GM23338 (cell line): ENCODE results near the gene SRGAP3. TPM values are rescaled to one million over a fixed set of nuclear protein-coding genes. Genes with fewer than 3 reads are reported as not detected.

Experiments
- ATAC-seq: fragments of 200-7000 bp; cut with Tn5 transposase; 3 replicates; pipeline ENCODE4 v1.9.1; 2020
- DNase-seq: peaks from one replicate; pipeline ENCODE4 v3.0.0-alpha.2; 2015; ENCODE audit warnings: low spot score
- H2AFZ ChIP-seq: fragments of 200-600 bp; sonication (generic); 2 replicates; pipeline ENCODE4 v1.8.0; 2016; ENCODE audit warnings: antibody characterized with exemption, mild to moderate bottlenecking, moderate library complexity
- H3F3A ChIP-seq: fragments of 200-600 bp; sonication (generic); replicated peaks from 2 replicates; pipeline ENCODE4 v1.8.0; 2017; ENCODE audit warnings: antibody characterized with exemption, mixed run types, low read depth
- H3K27ac ChIP-seq: fragments of 200-600 bp; sonication (generic); 2 replicates; pipeline ENCODE4 v1.6.1; 2016; ENCODE audit warnings: low read depth
- H3K27me3 ChIP-seq: fragments of 200-600 bp; sonication (generic); 2 replicates; pipeline ENCODE4 v1.8.0; 2016; ENCODE audit warnings: mild to moderate bottlenecking, mixed run types, moderate library complexity; ENCODE audit not compliant: insufficient read depth
- H3K36me3 ChIP-seq: fragments of 200-600 bp; sonication (generic); 2 replicates; pipeline ENCODE4 v1.8.0; 2016; ENCODE audit warnings: mild to moderate bottlenecking; ENCODE audit not compliant: insufficient read depth
- H3K4me1 ChIP-seq: fragments of 200-600 bp; sonication (generic); 2 replicates; pipeline ENCODE4 v1.8.0; 2016; ENCODE audit warnings: mild to moderate bottlenecking, moderate library complexity; ENCODE audit not compliant: insufficient read depth
- H3K4me2 ChIP-seq: fragments of 200-600 bp; sonication (generic); 2 replicates; pipeline ENCODE4 v1.7.1; 2017; ENCODE audit warnings: mixed run types
- H3K4me3 ChIP-seq: fragments of 200-600 bp; sonication (generic); 2 replicates; pipeline ENCODE4 v1.6.1; 2016; ENCODE audit warnings: mixed run types
- H3K79me2 ChIP-seq: fragments of 200-600 bp; sonication (generic); replicated peaks from 2 replicates; pipeline ENCODE4 v1.8.0; 2017; ENCODE audit warnings: mild to moderate bottlenecking; ENCODE audit not compliant: insufficient read depth
- H3K9me2 ChIP-seq: fragments of 200-600 bp; sonication (generic); 2 replicates; pipeline ENCODE4 v1.8.0; 2017; ENCODE audit not compliant: insufficient read depth
- H4K20me1 ChIP-seq: fragments of 200-600 bp; sonication (generic); replicated peaks from 2 replicates; pipeline ENCODE4 v1.8.0; 2017; ENCODE audit warnings: mild to moderate bottlenecking; ENCODE audit not compliant: insufficient read depth
- H3K27ac Mint-ChIP-seq: 2 replicates; pipeline ENCODE4 v1.8.0; 2020; ENCODE audit warnings: inconsistent platforms, mild to moderate bottlenecking, moderate library complexity, mixed read lengths
- H3K27me3 Mint-ChIP-seq: 3 replicates; pipeline ENCODE4 v1.8.0; 2022; ENCODE audit warnings: low read depth, mild to moderate bottlenecking, moderate library complexity, mixed read lengths, inconsistent platforms; ENCODE audit not compliant: insufficient read depth, poor library complexity
- H3K36me3 Mint-ChIP-seq: 3 replicates; pipeline ENCODE4 v1.8.0; 2021; ENCODE audit warnings: low read depth, mild to moderate bottlenecking, inconsistent platforms, moderate library complexity, mixed read lengths
- H3K4me1 Mint-ChIP-seq: 3 replicates; pipeline ENCODE4 v1.8.0; 2020; ENCODE audit warnings: mild to moderate bottlenecking, inconsistent platforms, mixed read lengths
- H3K4me3 Mint-ChIP-seq: 3 replicates; pipeline ENCODE4 v1.8.0; 2021; ENCODE audit warnings: moderate library complexity, mild to moderate bottlenecking, inconsistent platforms, mixed read lengths
- H3K9me3 Mint-ChIP-seq: 3 replicates; pipeline ENCODE4 v1.8.0; 2020; ENCODE audit warnings: moderate library complexity, mild to moderate bottlenecking, inconsistent platforms, mixed read lengths
- CREB1 ChIP-seq: fragments of 250-450 bp; sonication (Bioruptor Pico); IDR thresholded peaks from 2 replicates; pipeline ENCODE4 v1.5.0; 2020; ENCODE audit warnings: low read depth, mild to moderate bottlenecking, moderate library complexity
- EZH2 ChIP-seq: fragments of 200-600 bp; sonication (generic); IDR thresholded peaks from one replicate; pipeline ENCODE4 v1.8.0; 2017; ENCODE audit warnings: antibody characterized with exemption, mild to moderate bottlenecking, low read depth; ENCODE audit not compliant: unreplicated experiment
- EZH2phosphoT487 ChIP-seq: fragments of 200-600 bp; sonication (generic); IDR thresholded peaks from one replicate; pipeline ENCODE4 v1.8.1; 2018; ENCODE audit warnings: antibody characterized with exemption; ENCODE audit not compliant: unreplicated experiment
- JUNB ChIP-seq: IDR thresholded peaks from one replicate; pipeline ENCODE4 v1.6.1; 2016; ENCODE audit warnings: antibody characterized with exemption; ENCODE audit not compliant: unreplicated experiment
- NANOG ChIP-seq: IDR thresholded peaks from 2 replicates; pipeline ENCODE4 v1.6.1; 2016; ENCODE audit warnings: antibody characterized with exemption, borderline replicate concordance
- POLR2AphosphoS5 ChIP-seq: IDR thresholded peaks from 2 replicates; pipeline ENCODE4 v1.6.1; 2016; ENCODE audit warnings: antibody characterized with exemption, low read depth
- REST ChIP-seq: IDR thresholded peaks from one replicate; pipeline ENCODE4 v1.6.1; 2018; ENCODE audit warnings: antibody characterized with exemption; ENCODE audit not compliant: unreplicated experiment
- STAT1 ChIP-seq: IDR thresholded peaks from one replicate; pipeline ENCODE4 v1.6.1; 2016; ENCODE audit warnings: antibody characterized with exemption; ENCODE audit not compliant: unreplicated experiment
- ZNF114 ChIP-seq: fragments of 250-450 bp; sonication (Bioruptor Pico); IDR thresholded peaks from 2 replicates; pipeline ENCODE4 v1.5.0; 2020; ENCODE audit warnings: mild to moderate bottlenecking, moderate library complexity
- ZNF331 ChIP-seq: fragments of 250-450 bp; sonication (Bioruptor Pico); IDR thresholded peaks from 2 replicates; pipeline ENCODE4 v1.5.0; 2020; ENCODE audit warnings: low read depth, mild to moderate bottlenecking, moderate library complexity
- ZNF462 ChIP-seq: fragments of 250-450 bp; sonication (Bioruptor Pico); IDR thresholded peaks from 2 replicates; pipeline ENCODE4 v1.5.0; 2020; ENCODE audit warnings: mild to moderate bottlenecking, moderate library complexity
- polyA plus RNA-seq: library from polyadenylated mRNA; unstranded; fragments of >200 nt; fragmentation: Nextera tagmentation; extraction: Ambion mirVana; gene quantifications from 2 replicates; pipeline ENCODE4 v1.2.1, GENCODE V29; 2016
- total RNA-seq: library from RNA; depleted of rRNA; stranded (reverse); fragments of >200 nt; shearing (Covaris generic); gene quantifications from 2 replicates; pipeline ENCODE4 v1.2.3, GENCODE V29; 2014
- TF ChIP-seq, protein P1 (sequence below), 2 experiments: fragments of 200-600 bp in 1 of 2; sonication (generic) in 1 of 2; conservative IDR thresholded peaks; 2 replicates each; pipeline versions ENCODE4 v1.5.1 to v1.6.1; 2016 to 2017; ENCODE audit warnings: antibody characterized with exemption in 2 of 2, low read depth in 2 of 2, mild to moderate bottlenecking in 2 of 2, moderate library complexity in 1 of 2
- TF ChIP-seq, protein P2 (sequence below): IDR thresholded peaks from 2 replicates; pipeline ENCODE4 v1.6.1; 2016; ENCODE audit warnings: antibody characterized with exemption

Gene SRGAP3
- total and polyA plus RNA-seq, 2 experiments from 2014 or later: 6.4 to 9.4 TPM

DNA sequence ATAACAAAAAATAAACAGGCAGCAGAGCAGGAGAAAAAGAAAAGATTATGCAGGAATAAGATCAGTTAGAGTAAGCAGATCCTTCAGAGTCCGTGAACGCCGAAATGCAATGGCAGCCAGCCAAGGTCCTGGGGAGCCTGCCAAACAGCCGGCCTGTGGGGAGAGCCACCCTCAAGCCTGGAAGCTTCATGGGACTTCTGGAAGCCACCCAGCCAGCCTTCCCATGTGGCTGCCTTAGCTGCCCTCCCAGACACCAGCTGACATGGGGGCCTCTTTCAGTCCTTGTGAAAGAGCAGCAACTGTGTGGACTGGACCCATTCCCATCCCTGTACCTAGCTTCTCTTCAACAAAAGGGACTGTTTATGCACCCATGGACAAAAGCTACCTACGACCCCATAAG lies 221.3 kb downstream of the SRGAP3 start:
- Mint-ChIP-seq H3K9me3 (no peaks in the 10 kb centered on the region), H3K27me3 (peaks cover 3% of the 10 kb centered on the region), H3K36me3 (no peaks in the 10 kb centered on the region; the same call in 2 of the 3 replicates), H3K4me3 (no peak overlapping the region), H3K27ac (no peak overlapping the region), H3K4me1 (no peaks in the 10 kb centered on the region)
- Histone ChIP-seq H4K20me1 (no peaks in the 10 kb centered on the region; the same call in 1 of the 2 replicates), H2AFZ (no peak overlapping the region), H3K79me2 (no peaks in the 10 kb centered on the region), H3K4me3 (no peak overlapping the region), H3K36me3 (no peaks in the 10 kb centered on the region; the same call in 1 of the 2 replicates), H3K4me2 (no peak overlapping the region), H3K4me1 (no peaks in the 10 kb centered on the region), H3K9me2 (no peaks in the 10 kb centered on the region), H3K27ac (no peak overlapping the region), H3F3A (no peaks in the 10 kb centered on the region), H3K27me3 (no peaks in the 10 kb centered on the region)
- ATAC-seq: no peak
- DNase-seq: no peak
- TF ChIP-seq ZNF114 (CRISPR knock-in tag) (no peak), STAT1 (no peak), EZH2 (no peak), CREB1 (CRISPR knock-in tag) (no peak), NANOG (no peak), REST (no peak), JUNB (no peak), EZH2phosphoT487 (no peak), ZNF331 (CRISPR knock-in tag) (no peak), ZNF462 (no peak), POLR2AphosphoS5 (no peak)
- TF ChIP-seq, protein P1, sequence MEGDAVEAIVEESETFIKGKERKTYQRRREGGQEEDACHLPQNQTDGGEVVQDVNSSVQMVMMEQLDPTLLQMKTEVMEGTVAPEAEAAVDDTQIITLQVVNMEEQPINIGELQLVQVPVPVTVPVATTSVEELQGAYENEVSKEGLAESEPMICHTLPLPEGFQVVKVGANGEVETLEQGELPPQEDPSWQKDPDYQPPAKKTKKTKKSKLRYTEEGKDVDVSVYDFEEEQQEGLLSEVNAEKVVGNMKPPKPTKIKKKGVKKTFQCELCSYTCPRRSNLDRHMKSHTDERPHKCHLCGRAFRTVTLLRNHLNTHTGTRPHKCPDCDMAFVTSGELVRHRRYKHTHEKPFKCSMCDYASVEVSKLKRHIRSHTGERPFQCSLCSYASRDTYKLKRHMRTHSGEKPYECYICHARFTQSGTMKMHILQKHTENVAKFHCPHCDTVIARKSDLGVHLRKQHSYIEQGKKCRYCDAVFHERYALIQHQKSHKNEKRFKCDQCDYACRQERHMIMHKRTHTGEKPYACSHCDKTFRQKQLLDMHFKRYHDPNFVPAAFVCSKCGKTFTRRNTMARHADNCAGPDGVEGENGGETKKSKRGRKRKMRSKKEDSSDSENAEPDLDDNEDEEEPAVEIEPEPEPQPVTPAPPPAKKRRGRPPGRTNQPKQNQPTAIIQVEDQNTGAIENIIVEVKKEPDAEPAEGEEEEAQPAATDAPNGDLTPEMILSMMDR (conservative IDR thresholded peaks at IDR 0.05; ENCODE audit: low read depth in 2 of 2): no peak
- TF ChIP-seq, protein P2, sequence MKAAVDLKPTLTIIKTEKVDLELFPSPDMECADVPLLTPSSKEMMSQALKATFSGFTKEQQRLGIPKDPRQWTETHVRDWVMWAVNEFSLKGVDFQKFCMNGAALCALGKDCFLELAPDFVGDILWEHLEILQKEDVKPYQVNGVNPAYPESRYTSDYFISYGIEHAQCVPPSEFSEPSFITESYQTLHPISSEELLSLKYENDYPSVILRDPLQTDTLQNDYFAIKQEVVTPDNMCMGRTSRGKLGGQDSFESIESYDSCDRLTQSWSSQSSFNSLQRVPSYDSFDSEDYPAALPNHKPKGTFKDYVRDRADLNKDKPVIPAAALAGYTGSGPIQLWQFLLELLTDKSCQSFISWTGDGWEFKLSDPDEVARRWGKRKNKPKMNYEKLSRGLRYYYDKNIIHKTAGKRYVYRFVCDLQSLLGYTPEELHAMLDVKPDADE: no peak
